Retina (tissue), 1 donor: ENCODE data around the gene PEAR1.

Experiments
- DNase-seq: peaks from one replicate; pipeline ENCODE4 v3.0.0-alpha.2; 2016

PEAR1 gene

GRCh38 chr1:156901966-156902915 is 8.7 kb downstream of the PEAR1 start:
- no peak for DNase-seq

- no peak for DNase-seq
Observed at GRCh38 chr1:156903328-156904091, 10.0 kb downstream of the PEAR1 start.

- DNase-seq, result no peak
Observed at GRCh38 chr1:156904187-156904959, 10.9 kb downstream of the PEAR1 start.

GRCh38 chr1:156905176-156905575 is 11.7 kb downstream of the PEAR1 start:
- no peak for DNase-seq

GRCh38 chr1:156905651-156906050 is 12.1 kb downstream of the PEAR1 start:
- DNase-seq, result no peak

GRCh38 chr1:156906206-156906906 is 12.8 kb downstream of the PEAR1 start:
- DNase-seq, result no peak

- DNase-seq, result no peak
Observed at GRCh38 chr1:156908541-156908940, 15.0 kb downstream of the PEAR1 start.

GRCh38 chr1:156908955-156909354 is 15.4 kb downstream of the PEAR1 start:
- no peak for DNase-seq

GRCh38 chr1:156909671-156910070 is 16.2 kb downstream of the PEAR1 start:
- DNase-seq, result no peak

- no peak for DNase-seq
Observed at GRCh38 chr1:156910309-156910782, 16.8 kb downstream of the PEAR1 start.

- no peak for DNase-seq
Observed at GRCh38 chr1:156911577-156912298, 18.2 kb downstream of the PEAR1 start.

GRCh38 chr1:156912310-156912709 is 18.8 kb downstream of the PEAR1 start:
- peak; percentile 1 for DNase-seq

- DNase-seq, result no peak
Observed at GRCh38 chr1:156912861-156913808, 19.6 kb downstream of the PEAR1 start.

- no peak for DNase-seq
Observed at GRCh38 chr1:156913809-156914387, 20.4 kb downstream of the PEAR1 start.

GRCh38 chr1:156914440-156914856 is 20.9 kb downstream of the PEAR1 start:
- DNase-seq, result no peak

- DNase-seq, result peak; percentile 93
Observed at GRCh38 chr1:156920233-156921052, 26.9 kb downstream of the PEAR1 start, which contains the start of gene LRRC71. Gene LRRC71, plus strand, starts transcription at chr1:156920632. Its CDS starts 172 bp downstream, at chr1:156920804.

GRCh38 chr1:156921053-156921529 is 27.6 kb downstream of the PEAR1 start:
- no peak for DNase-seq

- DNase-seq, result no peak
Observed at GRCh38 chr1:156922986-156923669, 29.6 kb downstream of the PEAR1 start.
